A549 (cell line): ENCODE measurements around the gene CTDP1. TPM values are rescaled to one million over a fixed set of nuclear protein-coding genes. Genes with fewer than 3 reads are reported as not detected.

Source experiments
- ATAC-seq, 2 experiments: fragments of 200-7000 bp in 1 of 2; fragments of >200 bp in 1 of 2; cut with Nextera tagmentation in 1 of 2; cut with Tn5 transposase in 1 of 2; 3 replicates each; pipeline versions ENCODE4 v1.8.0 to v1.9.1; 2018 to 2020; ENCODE audit warnings: mild to moderate bottlenecking in 1 of 2, moderate library complexity in 1 of 2
- CTCF ChIA-PET: fragments of 300-600 bp; sonication (Branson Sonifier 250); formaldehyde crosslinking; extraction: SDS; loops from one replicate; lab custom pipeline; 2021; ENCODE audit warnings: antibody characterized with exemption, inconsistent platforms; lab: Yijun Ruan, JAX
- POLR2A ChIA-PET: fragments of 350-600 bp; formaldehyde crosslinking; extraction: SDS; loops from one replicate; lab custom pipeline; 2021; ENCODE audit warnings: antibody characterized with exemption, inconsistent platforms; lab: Yijun Ruan, JAX
- DNase-seq, 2 experiments: peaks; one replicate each; pipeline versions ENCODE4 v3.0.0 to v3.0.0-alpha.2; 2011 to 2016; ENCODE audit warnings: low read depth in 1 of 2, low spot score in 1 of 2
- FAIRE-seq: peaks from 2 replicates; lab custom pipeline; 2011; peaks lifted over from hg19 to GRCh38; lab: Jason Lieb, UNC
- H3K27ac ChIP-seq, 2 experiments: fragments of >200 bp; sonication (Bioruptor Twin); formaldehyde crosslinking; 3 replicates each; pipeline ENCODE4 v1.5.1; 2016 to 2017
- H3K4me1 ChIP-seq: fragments of >200 bp; sonication (Bioruptor Twin); formaldehyde crosslinking; 3 replicates; pipeline ENCODE4 v1.6.1; 2016
- H3K4me2 ChIP-seq: fragments of >200 bp; sonication (Bioruptor Twin); formaldehyde crosslinking; 3 replicates; pipeline ENCODE4 v1.6.1; 2016
- H3K4me3 ChIP-seq: fragments of >200 bp; sonication (Bioruptor Twin); formaldehyde crosslinking; 3 replicates; pipeline ENCODE4 v1.5.1; 2016
- H3K9me3 ChIP-seq: fragments of >200 bp; sonication (Bioruptor Twin); formaldehyde crosslinking; 3 replicates; pipeline ENCODE4 v1.6.1; 2016
- ATOH8 ChIP-seq: fragments of 250-450 bp; sonication (Bioruptor Pico); IDR thresholded peaks from 2 replicates; pipeline ENCODE4 v1.5.0; 2020; ENCODE audit warnings: low read depth, mild to moderate bottlenecking, moderate library complexity
- BHLHE40 ChIP-seq: IDR thresholded peaks from 2 replicates; pipeline ENCODE4 v1.6.1; 2012; ENCODE audit warnings: low read depth, low read length, inconsistent platforms
- CBX2 ChIP-seq: fragments of 200-600 bp; sonication (generic); IDR thresholded peaks from 2 replicates; pipeline ENCODE4 v1.6.1; 2016; ENCODE audit warnings: low read depth, mild to moderate bottlenecking, borderline replicate concordance
- CBX8 ChIP-seq: fragments of 200-600 bp; sonication (generic); IDR thresholded peaks from 2 replicates; pipeline ENCODE4 v1.6.1; 2016
- EHF ChIP-seq: fragments of 250-450 bp; sonication (Bioruptor Pico); IDR thresholded peaks from 2 replicates; pipeline ENCODE4 v1.5.0; 2020; ENCODE audit warnings: mild to moderate bottlenecking
- EHMT2 ChIP-seq: fragments of 200-600 bp; sonication (generic); IDR thresholded peaks from 2 replicates; pipeline ENCODE4 v1.6.1; 2016; ENCODE audit warnings: antibody characterized with exemption, low read depth, mild to moderate bottlenecking, moderate library complexity
- HEYL ChIP-seq: fragments of 250-450 bp; sonication (Bioruptor Pico); IDR thresholded peaks from 2 replicates; pipeline ENCODE4 v1.8.0; 2021; ENCODE audit warnings: mild to moderate bottlenecking, moderate library complexity
- HOXA7 ChIP-seq: fragments of 250-450 bp; sonication (Bioruptor Pico); IDR thresholded peaks from 2 replicates; pipeline ENCODE4 v1.5.0; 2020; ENCODE audit warnings: mild to moderate bottlenecking, moderate library complexity
- KDM5A ChIP-seq: fragments of 200-600 bp; sonication (generic); IDR thresholded peaks from 2 replicates; pipeline ENCODE4 v1.6.1; 2016; ENCODE audit warnings: antibody characterized with exemption, mild to moderate bottlenecking
- NPAS2 ChIP-seq: fragments of 250-450 bp; sonication (Bioruptor Pico); IDR thresholded peaks from 2 replicates; pipeline ENCODE4 v1.8.0; 2022; ENCODE audit warnings: mild to moderate bottlenecking, moderate library complexity, borderline replicate concordance
- NR3C1 ChIP-seq: fragments of >200 bp; sonication (Bioruptor Twin); formaldehyde crosslinking; IDR thresholded peaks from 3 replicates; pipeline ENCODE4 v1.6.1; 2017
- PBX3 ChIP-seq: IDR thresholded peaks from 2 replicates; pipeline ENCODE4 v1.6.1; 2012
- RAD21 ChIP-seq, 2 experiments: fragments of >200 bp in 1 of 2; sonication (Bioruptor Twin) in 1 of 2; formaldehyde crosslinking in 1 of 2; IDR thresholded peaks in 1 of 2; conservative IDR thresholded peaks in 1 of 2; 2 replicates in 1 of 2; 3 replicates in 1 of 2; pipeline ENCODE4 v1.6.1; 2012 to 2018; ENCODE audit warnings: inconsistent platforms in 1 of 2
- RNF2 ChIP-seq: fragments of 200-600 bp; sonication (generic); IDR thresholded peaks from 2 replicates; pipeline ENCODE4 v1.6.1; 2016; ENCODE audit warnings: low read depth, mild to moderate bottlenecking, antibody characterized with exemption, moderate library complexity, borderline replicate concordance
- ZC3H11A ChIP-seq: fragments of 450-650 bp; IDR thresholded peaks from 2 replicates; pipeline ENCODE4 v1.6.1; 2014; ENCODE audit warnings: antibody characterized with exemption, mild to moderate bottlenecking
- ZFP36 ChIP-seq: fragments of 450-650 bp; IDR thresholded peaks from 2 replicates; pipeline ENCODE4 v1.6.1; 2014; ENCODE audit warnings: borderline replicate concordance; ENCODE audit not compliant: partially characterized antibody
- WGBS: methylation state at CpG from one replicate; pipeline ENCODE4 v1.1.6; 2017; ENCODE audit errors: missing lambda C conversion rate; 5-methylcytosine and 5-hydroxymethylcytosine counted together
- polyA plus RNA-seq, 4 experiments: library from polyadenylated mRNA; depleted of rRNA in 3 of 4; stranded (reverse); fragments of >200 nt; fragmentation: RNase III in 1 of 4; extraction: RNeasy Plus Mini Kit Qiagen cat#74134 plus additional on column Dnase treatment in 1 of 4; gene quantifications; 2 replicates in 3 of 4; 3 replicates in 1 of 4; pipeline ENCODE4 v1.2.3, GENCODE V29; 2011 to 2017
- TF ChIP-seq, protein P1 (sequence below): fragments of 150-350 bp; IDR thresholded peaks from 2 replicates; pipeline ENCODE4 v1.6.1; 2014; ENCODE audit warnings: low read depth, mild to moderate bottlenecking, low read length
- TF ChIP-seq, protein P2 (sequence below): fragments of >200 bp; sonication (Bioruptor Twin); formaldehyde crosslinking; IDR thresholded peaks from 2 replicates; pipeline ENCODE4 v1.6.1; 2016
- TF ChIP-seq, protein P3 (sequence below): fragments of 200-600 bp; sonication (generic); IDR thresholded peaks from 2 replicates; pipeline ENCODE4 v1.6.1; 2016; ENCODE audit warnings: antibody characterized with exemption, mild to moderate bottlenecking, moderate library complexity

CTDP1 gene
- polyA plus RNA-seq, 2 of the 4 experiments (the other 2 are of a cell fraction) = 6.8 to 12.1 TPM

DNA sequence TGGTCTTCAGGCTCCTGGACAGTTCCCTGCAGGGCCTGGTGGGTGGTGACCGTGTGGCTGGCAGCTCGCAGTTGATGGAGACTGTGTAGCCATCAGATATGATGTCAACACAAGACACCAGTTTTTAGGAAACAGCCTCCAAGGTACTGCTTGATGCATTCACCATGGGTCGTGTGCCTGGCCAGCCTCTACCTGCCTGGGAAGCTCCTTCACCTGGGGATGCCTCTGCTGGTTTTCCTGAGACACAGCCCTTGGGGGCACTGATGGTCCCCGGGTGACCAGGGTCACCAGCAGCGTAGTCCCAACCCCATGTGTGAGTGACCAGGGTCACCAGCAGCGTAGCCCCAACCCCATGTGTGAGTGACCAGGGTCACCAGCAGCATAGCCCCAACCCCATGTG lies 84.5 kb downstream of the CTDP1 start:
- Histone ChIP-seq H3K27ac (no peak overlapping the region), H3K4me3 (no peak overlapping the region), H3K9me3 (peaks cover 8% of the 10 kb centered on the region; the same call in 1 of the 3 replicates), H3K4me2 (no peak overlapping the region), H3K4me1 (no peaks in the 10 kb centered on the region)
- ATAC-seq = no peak
- TF ChIP-seq BHLHE40 (no peak), NR3C1 (no peak), EHF (CRISPR knock-in tag) (no peak)
- TF ChIP-seq, protein P1, sequence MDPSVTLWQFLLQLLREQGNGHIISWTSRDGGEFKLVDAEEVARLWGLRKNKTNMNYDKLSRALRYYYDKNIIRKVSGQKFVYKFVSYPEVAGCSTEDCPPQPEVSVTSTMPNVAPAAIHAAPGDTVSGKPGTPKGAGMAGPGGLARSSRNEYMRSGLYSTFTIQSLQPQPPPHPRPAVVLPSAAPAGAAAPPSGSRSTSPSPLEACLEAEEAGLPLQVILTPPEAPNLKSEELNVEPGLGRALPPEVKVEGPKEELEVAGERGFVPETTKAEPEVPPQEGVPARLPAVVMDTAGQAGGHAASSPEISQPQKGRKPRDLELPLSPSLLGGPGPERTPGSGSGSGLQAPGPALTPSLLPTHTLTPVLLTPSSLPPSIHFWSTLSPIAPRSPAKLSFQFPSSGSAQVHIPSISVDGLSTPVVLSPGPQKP = no peak
- TF ChIP-seq, protein P2, sequence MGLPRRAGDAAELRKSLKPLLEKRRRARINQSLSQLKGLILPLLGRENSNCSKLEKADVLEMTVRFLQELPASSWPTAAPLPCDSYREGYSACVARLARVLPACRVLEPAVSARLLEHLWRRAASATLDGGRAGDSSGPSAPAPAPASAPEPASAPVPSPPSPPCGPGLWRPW = no peak
- TF ChIP-seq, protein P3, sequence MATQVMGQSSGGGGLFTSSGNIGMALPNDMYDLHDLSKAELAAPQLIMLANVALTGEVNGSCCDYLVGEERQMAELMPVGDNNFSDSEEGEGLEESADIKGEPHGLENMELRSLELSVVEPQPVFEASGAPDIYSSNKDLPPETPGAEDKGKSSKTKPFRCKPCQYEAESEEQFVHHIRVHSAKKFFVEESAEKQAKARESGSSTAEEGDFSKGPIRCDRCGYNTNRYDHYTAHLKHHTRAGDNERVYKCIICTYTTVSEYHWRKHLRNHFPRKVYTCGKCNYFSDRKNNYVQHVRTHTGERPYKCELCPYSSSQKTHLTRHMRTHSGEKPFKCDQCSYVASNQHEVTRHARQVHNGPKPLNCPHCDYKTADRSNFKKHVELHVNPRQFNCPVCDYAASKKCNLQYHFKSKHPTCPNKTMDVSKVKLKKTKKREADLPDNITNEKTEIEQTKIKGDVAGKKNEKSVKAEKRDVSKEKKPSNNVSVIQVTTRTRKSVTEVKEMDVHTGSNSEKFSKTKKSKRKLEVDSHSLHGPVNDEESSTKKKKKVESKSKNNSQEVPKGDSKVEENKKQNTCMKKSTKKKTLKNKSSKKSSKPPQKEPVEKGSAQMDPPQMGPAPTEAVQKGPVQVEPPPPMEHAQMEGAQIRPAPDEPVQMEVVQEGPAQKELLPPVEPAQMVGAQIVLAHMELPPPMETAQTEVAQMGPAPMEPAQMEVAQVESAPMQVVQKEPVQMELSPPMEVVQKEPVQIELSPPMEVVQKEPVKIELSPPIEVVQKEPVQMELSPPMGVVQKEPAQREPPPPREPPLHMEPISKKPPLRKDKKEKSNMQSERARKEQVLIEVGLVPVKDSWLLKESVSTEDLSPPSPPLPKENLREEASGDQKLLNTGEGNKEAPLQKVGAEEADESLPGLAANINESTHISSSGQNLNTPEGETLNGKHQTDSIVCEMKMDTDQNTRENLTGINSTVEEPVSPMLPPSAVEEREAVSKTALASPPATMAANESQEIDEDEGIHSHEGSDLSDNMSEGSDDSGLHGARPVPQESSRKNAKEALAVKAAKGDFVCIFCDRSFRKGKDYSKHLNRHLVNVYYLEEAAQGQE = no peak
- CTCF ChIA-PET = no interaction called here
- POLR2A ChIA-PET = no interaction called here
- FAIRE-seq = no peak
- no peak for DNase-seq
- no CpG with 5 or more reads among the region's 6 CpGs for WGBS

DNA sequence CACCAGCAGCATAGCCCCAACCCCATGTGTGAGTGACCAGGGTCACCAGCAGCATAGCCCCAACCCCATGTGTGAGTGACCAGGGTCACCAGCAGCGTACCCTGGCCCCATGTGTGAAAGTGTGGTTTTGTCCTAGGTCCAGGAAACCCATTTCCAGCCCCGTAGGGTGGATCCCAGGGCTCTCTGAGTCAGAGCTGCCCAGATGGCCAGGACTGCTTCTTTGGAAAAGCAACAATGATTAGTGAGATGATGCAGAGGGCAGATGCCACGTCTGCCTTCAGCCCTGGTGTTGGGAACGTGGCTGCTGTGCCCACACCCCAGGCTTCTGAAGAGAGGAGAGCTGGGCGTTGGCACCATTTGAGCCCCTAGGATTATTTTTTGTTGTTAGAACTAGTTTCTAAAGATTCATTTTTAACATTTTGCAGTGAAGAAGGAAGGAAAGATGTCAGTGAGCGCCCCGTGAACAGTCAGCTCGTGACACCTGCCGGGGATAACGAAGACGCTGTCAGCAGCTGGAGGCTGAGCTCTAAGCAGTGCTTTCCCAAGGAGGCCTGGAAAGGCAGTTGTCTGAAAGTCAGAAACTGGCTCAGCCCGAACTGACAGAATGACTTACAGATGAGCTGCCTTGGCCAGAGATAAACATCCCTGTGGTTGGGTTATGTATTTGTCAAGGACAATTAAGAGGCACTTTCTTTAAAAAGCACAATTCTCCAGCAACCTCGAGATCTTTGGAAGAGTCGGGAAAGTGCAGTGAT lies 86.1 kb downstream of the CTDP1 start:
- DNase-seq = no peak

More for the DNA sequence above, 86.1 kb downstream of the CTDP1 start:
- no peak overlapping the region for H3K4me2 ChIP-seq
- FAIRE-seq (no peak), ATAC-seq (no peak)
- H3K4me3 ChIP-seq = no peak overlapping the region
- 31% methylated on average over 12 of the region's 14 CpGs for WGBS
- peaks cover 8% of the 10 kb centered on the region; the same call in 1 of the 3 replicates for H3K9me3 ChIP-seq
- H3K4me1 ChIP-seq = no peaks in the 10 kb centered on the region
- POLR2A ChIA-PET = no interaction called here
- H3K27ac ChIP-seq = no peak overlapping the region
- CTCF ChIA-PET = no interaction called here
- TF ChIP-seq, protein P1 = no peak
- TF ChIP-seq HOXA7 = no peak
- no peak for TF ChIP-seq HEYL (CRISPR knock-in tag)
- TF ChIP-seq CBX8 = no peak
- no peak for TF ChIP-seq NPAS2 (CRISPR knock-in tag)
- no peak for TF ChIP-seq KDM5A
- TF ChIP-seq NR3C1 = no peak
- TF ChIP-seq RAD21 (conservative IDR thresholded peaks at IDR 0.05 in 1 of 2, IDR thresholded peaks at IDR 0.05 in 1 of 2) = no peak
- TF ChIP-seq RNF2 = no peak
- TF ChIP-seq PBX3 = no peak
- no peak for TF ChIP-seq ATOH8 (CRISPR knock-in tag)
- no peak for TF ChIP-seq CBX2
- no peak for TF ChIP-seq ZFP36
- no peak for TF ChIP-seq EHMT2
- TF ChIP-seq ZC3H11A = no peak
